Measurements from ENCODE around the gene TMEM80.
A peak's percentile ranks its signal among the peaks of the same experiment; 100 is the strongest.
"Not testable (repeated sequence)": the region's sequence is repeated elsewhere in the genome, so short reads cannot be mapped to it uniquely, and the experiment has no call there.

The TMEM80 gene

GRCh38 chr11:721247-721740, 25.7 kb downstream of the TMEM80 start:
- peak; percentile 29 for DNase-seq (ENCODE audit: low spot score)

GRCh38 chr11:721741-722345, 26.2 kb downstream of the TMEM80 start:
- DNase-seq (ENCODE audit: low spot score), result peak; percentile 87

GRCh38 chr11:722346-722811, 26.8 kb downstream of the TMEM80 start:
- DNase-seq (ENCODE audit: low spot score), result no peak

GRCh38 chr11:723120-723883, 27.7 kb downstream of the TMEM80 start:
- DNase-seq (ENCODE audit: low spot score), result peak; percentile 60

- no peak for DNase-seq (ENCODE audit: low spot score)
Measured at GRCh38 chr11:724049-724777, 28.6 kb downstream of the TMEM80 start.

GRCh38 chr11:724778-725386, 29.3 kb downstream of the TMEM80 start:
- no peak for DNase-seq (ENCODE audit: low spot score)

GRCh38 chr11:725624-726202, 30.1 kb downstream of the TMEM80 start:
- DNase-seq (ENCODE audit: low spot score), result no peak

GRCh38 chr11:726278-727220, 30.9 kb downstream of the TMEM80 start:
- peak; percentile 64 for DNase-seq (ENCODE audit: low spot score)

GRCh38 chr11:727281-727701, 31.7 kb downstream of the TMEM80 start:
- DNase-seq (ENCODE audit: low spot score), result no peak

- DNase-seq (ENCODE audit: low spot score), result peak; percentile 91
Measured at GRCh38 chr11:727859-728748, 32.5 kb downstream of the TMEM80 start.

GRCh38 chr11:728901-729491, 33.4 kb downstream of the TMEM80 start:
- DNase-seq (ENCODE audit: low spot score), result no peak

- DNase-seq (ENCODE audit: low spot score), result no peak
Measured at GRCh38 chr11:729492-730074, 34.0 kb downstream of the TMEM80 start.

GRCh38 chr11:733072-733471, 37.5 kb downstream of the TMEM80 start:
- DNase-seq (ENCODE audit: low spot score), result no peak

GRCh38 chr11:734541-734940, 38.9 kb downstream of the TMEM80 start:
- not testable (repeated sequence) for DNase-seq (ENCODE audit: low spot score)

- no peak for DNase-seq (ENCODE audit: low spot score)
Measured at GRCh38 chr11:737366-737765, 41.8 kb downstream of the TMEM80 start.

GRCh38 chr11:737899-738298, 42.3 kb downstream of the TMEM80 start:
- DNase-seq (ENCODE audit: low spot score), result not testable (repeated sequence)

GRCh38 chr11:742156-742546, 46.5 kb downstream of the TMEM80 start:
- no peak for DNase-seq (ENCODE audit: low spot score)

- DNase-seq (ENCODE audit: low spot score), result no peak
Measured at GRCh38 chr11:742571-743201, 47.1 kb downstream of the TMEM80 start.
